ENCODE measurements around the gene IL10RB. TPM values are rescaled to one million over a fixed set of nuclear protein-coding genes. Genes with fewer than 3 reads are reported as not detected.

The IL10RB gene
- total and polyA plus RNA-seq, 5 experiments from 2014 or later: 29.4 to 50.6 (median 44.6) TPM

- H3K27ac Mint-ChIP-seq: peak overlapping the region in 6 of 10 donors; percentile 25 to 88 (median 82)
- no peaks in the 10 kb centered on the region for H3K27me3 Mint-ChIP-seq
- no peak overlapping the region for H3K4me3 Mint-ChIP-seq
- POLR2A ChIA-PET: interaction anchor here (0.6 to 2.2 kb wide), 2 partner anchors 14 to 49 kb away, joined by 3 to 9 read pairs; no protein-coding TSS in a partner anchor
- ATAC-seq: no peak
- peaks cover 6 to 70% (median 18%) of the 10 kb centered on the region in 3 donors for H3K36me3 Mint-ChIP-seq
- no peak for DNase-seq
- H3K9me3 Mint-ChIP-seq: no peaks in the 10 kb centered on the region
- peaks cover 5 to 33% (median 11%) of the 10 kb centered on the region in 4 donors for H3K4me1 Mint-ChIP-seq
These were observed 73.8 kb downstream of the IL10RB start for GRCh38 chr21:33339918-33340317.

GRCh38 chr21:33345751-33346238 lies 79.6 kb downstream of the IL10RB start:
- POLR2A ChIA-PET: interaction anchor here (0.7 to 1.5 kb wide), 2 partner anchors 15 to 101 kb away, joined by 3 read pairs; no protein-coding TSS in a partner anchor
- ATAC-seq: no peak
- H3K27ac Mint-ChIP-seq: peak overlapping the region in 9 of 10 donors; percentile 0 to 80 (median 25)
- H3K4me1 Mint-ChIP-seq: peaks cover 7 to 22% (median 14%) of the 10 kb centered on the region in 4 donors
- no peaks in the 10 kb centered on the region for H3K27me3 Mint-ChIP-seq
- DNase-seq: no peak
- H3K9me3 Mint-ChIP-seq: no peaks in the 10 kb centered on the region
- H3K4me3 Mint-ChIP-seq: no peak overlapping the region
- H3K36me3 Mint-ChIP-seq: peaks cover 6 to 81% (median 17%) of the 10 kb centered on the region in 3 donors

Other genes starting within 250 kb of the IL10RB start
- gene OLIG2, start 240.4 kb upstream of the IL10RB start, total RNA-seq: not detected
- gene OLIG2, start 240.4 kb upstream of the IL10RB start, polyA plus RNA-seq: not detected
- gene OLIG1, start 196.2 kb upstream of the IL10RB start, total RNA-seq: not detected
- gene OLIG1, start 196.2 kb upstream of the IL10RB start, polyA plus RNA-seq: not detected
- 10 to 100 TPM; 59.7 to 66.4 TPM for gene IFNAR2, start 36.4 kb upstream of the IL10RB start, total RNA-seq
- gene IFNAR2, start 36.4 kb upstream of the IL10RB start, polyA plus RNA-seq: 10 to 100 TPM; 53.9 to 72.9 (median 63.3) TPM
- gene IFNAR1, start 58.6 kb downstream of the IL10RB start, total RNA-seq: 10 to 100 TPM; 50.1 to 53.7 TPM
- gene IFNAR1, start 58.6 kb downstream of the IL10RB start, polyA plus RNA-seq: 10 to 100 TPM; 48.7 to 69.0 (median 51.8) TPM
- 10 to 100 TPM; 24.4 to 27.8 TPM for gene IFNGR2, start 137.0 kb downstream of the IL10RB start, total RNA-seq
- 10 to 100 TPM; 11.3 to 30.9 (median 23.0) TPM for gene IFNGR2, start 137.0 kb downstream of the IL10RB start, polyA plus RNA-seq
- gene TMEM50B, start 213.6 kb downstream of the IL10RB start, total RNA-seq: 100 to 1,000 TPM; 149 to 160 TPM
- 10 to 100 TPM; 42.3 to 47.9 (median 45.4) TPM for gene TMEM50B, start 213.6 kb downstream of the IL10RB start, polyA plus RNA-seq
- gene DNAJC28, start 225.3 kb downstream of the IL10RB start, total RNA-seq: 1 to 10 TPM; 1.6 to 2.1 TPM
- gene DNAJC28, start 225.3 kb downstream of the IL10RB start, polyA plus RNA-seq: 1 to 10 TPM in 1 of 3 donors, under 1 TPM in 2; 0.89 to 1.8 (median 0.94) TPM

Data from naive thymus-derived CD8-positive, alpha-beta T cell (primary cell).